ENCODE results near the gene OR2A5.

GRCh38 chr7:144037414-144038035 lies 11.2 kb upstream of the OR2A5 start:
- TF ChIP-seq CTCF (IDR thresholded peaks at IDR 0.05 in 8 of 11, conservative IDR thresholded peaks at IDR 0.05 in 3 of 11): no peak
- no peak for TF ChIP-seq POLR2A (IDR thresholded peaks at IDR 0.05)
- no peak for TF ChIP-seq POLR2AphosphoS5 (IDR thresholded peaks at IDR 0.05)
